ENCODE measurements around the gene MAGEA4. TPM values are rescaled to one million over a fixed set of nuclear protein-coding genes. Genes with fewer than 3 reads are reported as not detected.

MAGEA4 gene
- total and polyA plus RNA-seq, 10 of the 15 experiments (the other 5 are each of a cell fraction or from before 2014, with no cell fraction given): not detected

DNA sequence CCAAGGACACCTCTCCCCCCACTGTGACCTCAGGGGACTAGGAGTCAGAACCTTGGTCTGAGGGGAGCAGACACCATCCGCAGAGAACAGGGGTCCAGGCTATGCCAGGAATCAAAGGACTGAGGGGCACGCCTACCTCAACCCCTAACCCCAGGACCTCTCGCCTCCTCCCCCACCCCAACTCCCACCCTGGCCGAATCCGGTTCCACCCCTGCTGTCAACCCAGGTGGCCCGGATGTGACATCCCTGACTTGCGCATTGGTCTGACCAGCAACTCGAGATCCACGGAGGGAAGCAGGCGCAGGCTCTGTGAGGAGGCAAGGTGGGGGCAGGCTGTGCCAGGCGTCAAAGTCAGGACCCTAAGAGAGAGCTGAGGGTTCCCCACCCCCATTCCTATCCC is 468 bp upstream of the MAGEA4 start:
- RAD21 ChIA-PET (ENCODE audit: unreplicated experiment): no interaction called here
- in situ Hi-C loops (cut with MboI): no loop called here

More for the DNA sequence above, 468 bp upstream of the MAGEA4 start:
- no peaks in the 10 kb centered on the region for H3K9me3 ChIP-seq (replicated peaks; ENCODE audit: control insufficient read depth, insufficient read depth, low read length)
- no peak overlapping the region for H2AFZ ChIP-seq (ENCODE audit: control insufficient read depth, low read depth, low read length)
- no peak overlapping the region for H3K4me3 ChIP-seq
- ChIA-PET POLR2A (no interaction called here), CTCF (no interaction called here), SMC1A (ENCODE audit: uncharacterized antibody, unreplicated experiment) (no interaction called here)
- no peaks in the 10 kb centered on the region for H3K79me2 ChIP-seq (ENCODE audit: control insufficient read depth, insufficient read depth, low read length)
- H3K4me1 ChIP-seq (ENCODE audit: control insufficient read depth, insufficient read depth, low read length): no peaks in the 10 kb centered on the region
- WGBS (ENCODE audit: insufficient coverage, insufficient replicate concordance, low lambda C conversion rate, missing lambda C conversion rate): 67% methylated on average over 8 of the region's 11 CpGs
- TF ChIP-seq CREM (IDR thresholded peaks at IDR 0.05; ENCODE audit: low read depth) (no peak), POLR2A (IDR thresholded peaks at IDR 0.05; ENCODE audit: low read depth, low read length) (no peak), NFXL1 (IDR thresholded peaks at IDR 0.05; ENCODE audit: borderline replicate concordance) (no peak), TCF12 (IDR thresholded peaks at IDR 0.05; ENCODE audit: low read depth, low read length) (no peak), WRNIP1 (IDR thresholded peaks at IDR 0.05; ENCODE audit: borderline replicate concordance, low read depth, low read length) (no peak), STAT1 (conservative IDR thresholded peaks at IDR 0.05) (no peak), NR2C1 (IDR thresholded peaks at IDR 0.05) (no peak), GATAD2B (conservative IDR thresholded peaks at IDR 0.05; ENCODE audit: low read depth) (no peak), NRF1 (conservative IDR thresholded peaks at IDR 0.05; ENCODE audit: low read depth, low read length) (no peak), EED (IDR thresholded peaks at IDR 0.05; ENCODE audit: low read depth) (no peak), CBX5 (IDR thresholded peaks at IDR 0.05; ENCODE audit: low read depth) (no peak), CBX3 (IDR thresholded peaks at IDR 0.05; ENCODE audit: borderline replicate concordance, low read depth) (no peak), IRF5 (IDR thresholded peaks at IDR 0.05; ENCODE audit: borderline replicate concordance) (no peak), CEBPZ (IDR thresholded peaks at IDR 0.05; ENCODE audit: low read depth, low read length) (no peak), ZSCAN29 (IDR thresholded peaks at IDR 0.05) (no peak), SRF (IDR thresholded peaks at IDR 0.05; ENCODE audit: low read depth in 2 of 2, low read length in 2 of 2) (no peak)
- TF ChIP-seq, protein P1, sequence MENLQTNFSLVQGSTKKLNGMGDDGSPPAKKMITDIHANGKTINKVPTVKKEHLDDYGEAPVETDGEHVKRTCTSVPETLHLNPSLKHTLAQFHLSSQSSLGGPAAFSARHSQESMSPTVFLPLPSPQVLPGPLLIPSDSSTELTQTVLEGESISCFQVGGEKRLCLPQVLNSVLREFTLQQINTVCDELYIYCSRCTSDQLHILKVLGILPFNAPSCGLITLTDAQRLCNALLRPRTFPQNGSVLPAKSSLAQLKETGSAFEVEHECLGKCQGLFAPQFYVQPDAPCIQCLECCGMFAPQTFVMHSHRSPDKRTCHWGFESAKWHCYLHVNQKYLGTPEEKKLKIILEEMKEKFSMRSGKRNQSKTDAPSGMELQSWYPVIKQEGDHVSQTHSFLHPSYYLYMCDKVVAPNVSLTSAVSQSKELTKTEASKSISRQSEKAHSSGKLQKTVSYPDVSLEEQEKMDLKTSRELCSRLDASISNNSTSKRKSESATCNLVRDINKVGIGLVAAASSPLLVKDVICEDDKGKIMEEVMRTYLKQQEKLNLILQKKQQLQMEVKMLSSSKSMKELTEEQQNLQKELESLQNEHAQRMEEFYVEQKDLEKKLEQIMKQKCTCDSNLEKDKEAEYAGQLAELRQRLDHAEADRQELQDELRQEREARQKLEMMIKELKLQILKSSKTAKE (IDR thresholded peaks at IDR 0.05; ENCODE audit: low read depth, poor library complexity, severe bottlenecking): no peak
- no peak overlapping the region for H3K9ac ChIP-seq (ENCODE audit: control insufficient read depth, insufficient read depth, low read length)
- FAIRE-seq: no peak
- no peak overlapping the region for H3K4me2 ChIP-seq (ENCODE audit: control insufficient read depth, insufficient read depth)
- intact Hi-C loops (cut with micrococcal nuclease; ENCODE audit: unreplicated experiment): no loop called here
- BruUV-seq (replicated peaks): no TSS peak
- H3K27me3 ChIP-seq (replicated peaks in 1 of 2; ENCODE audit: control insufficient read depth in 2 of 2, insufficient read depth in 2 of 2, low read length in 1 of 2): no peaks in the 10 kb centered on the region
- no peak for ATAC-seq
- no peaks in the 10 kb centered on the region for H4K20me1 ChIP-seq (ENCODE audit: control insufficient read depth, insufficient read depth)
- H3K27ac ChIP-seq (ENCODE audit: control insufficient read depth, insufficient read depth): no peak overlapping the region
- DNase-seq (ENCODE audit: low read depth, low spot score): no peak
- no peaks in the 10 kb centered on the region for H3K36me3 ChIP-seq (ENCODE audit: control insufficient read depth in 2 of 2, insufficient read depth in 2 of 2, low read length in 1 of 2)
